K562 (cell line): ENCODE measurements around the gene FBN1. TPM values are rescaled to one million over a fixed set of nuclear protein-coding genes. Genes with fewer than 3 reads are reported as not detected.

Source experiments
- ATAC-seq: fragments of 200-7000 bp; cut with Tn5 transposase; 3 replicates; pipeline ENCODE4 v1.9.1; 2020; ENCODE audit warnings: moderate library complexity
- BruUV-seq: library from RNA; stranded (reverse); fragments of 400-500 nt; replicated peaks from 2 replicates; lab custom pipeline; 2021; lab: Mats Ljungman, UMichigan
- CTCF ChIA-PET: fragments of 300-600 bp; formaldehyde crosslinking; extraction: SDS; loops from one replicate; lab custom pipeline; 2021; ENCODE audit warnings: low intra/inter-chr PET ratio; lab: Yijun Ruan, JAX
- POLR2A ChIA-PET: fragments of 300-600, 350-650 bp; sonication (Branson Sonifier 250); formaldehyde crosslinking; extraction: SDS; loops from one replicate; lab custom pipeline; 2021; ENCODE audit warnings: antibody characterized with exemption, inconsistent platforms; lab: Yijun Ruan, JAX
- DNase-seq, 4 experiments: peaks; one replicate each; pipeline versions ENCODE4 v3.0.0 to v3.0.0-alpha.2; 2011 to 2018; ENCODE audit warnings: low spot score in 3 of 4, mixed read lengths in 3 of 4; ENCODE audit errors: extremely low read depth in 1 of 4
- FAIRE-seq: peaks from 2 replicates; lab custom pipeline; 2011; peaks lifted over from hg19 to GRCh38; lab: Jason Lieb, UNC
- H2AFZ ChIP-seq: 2 replicates; pipeline ENCODE4 v1.6.0; 2011; ENCODE audit warnings: low read depth, low read length, control low read depth, inconsistent platforms
- H3K27ac ChIP-seq: fragments of 200-600 bp; 3 replicates; pipeline ENCODE4 v1.8.0; 2011; ENCODE audit warnings: low read depth, mild to moderate bottlenecking, control low read depth, inconsistent platforms, low read length, moderate library complexity, mixed read lengths; ENCODE audit errors: extremely low read depth
- H3K27me3 ChIP-seq, 2 experiments: fragments of 300-600 bp in 1 of 2; 2 replicates in 1 of 2; 3 replicates in 1 of 2; pipeline versions ENCODE4 v1.6.0 to v1.8.0; 2011; ENCODE audit warnings: inconsistent platforms in 2 of 2, low read length in 2 of 2, mild to moderate bottlenecking in 1 of 2, mixed read lengths in 1 of 2, moderate library complexity in 1 of 2; ENCODE audit not compliant: control insufficient read depth in 2 of 2, insufficient read depth in 2 of 2
- H3K36me3 ChIP-seq: fragments of 300-600 bp; 3 replicates; pipeline ENCODE4 v1.8.0; 2011; ENCODE audit warnings: mild to moderate bottlenecking, low read length, inconsistent platforms; ENCODE audit not compliant: control insufficient read depth, insufficient read depth
- H3K4me1 ChIP-seq, 2 experiments: fragments of 200-600 bp in 1 of 2; replicated peaks in 1 of 2; 2 replicates in 1 of 2; 3 replicates in 1 of 2; pipeline versions ENCODE4 v1.5.1 to v1.8.0; 2011; ENCODE audit warnings: inconsistent platforms in 2 of 2, low read length in 2 of 2, mild to moderate bottlenecking in 1 of 2, mixed read lengths in 1 of 2, moderate library complexity in 1 of 2; ENCODE audit not compliant: control insufficient read depth in 2 of 2, insufficient read depth in 2 of 2
- H3K4me2 ChIP-seq: 2 replicates; pipeline ENCODE4 v1.6.1; 2011; ENCODE audit warnings: low read length, control low read depth, inconsistent platforms, mixed read lengths; ENCODE audit not compliant: insufficient read depth
- H3K4me3 ChIP-seq: fragments of 200-600 bp; sonication (generic), shearing (Covaris generic); 2 replicates; pipeline ENCODE4 v1.5.1; 2016; ENCODE audit warnings: control low read depth, inconsistent platforms
- H3K79me2 ChIP-seq: fragments of 200-600 bp; 3 replicates; pipeline ENCODE4 v1.8.0; 2011; ENCODE audit warnings: low read length, inconsistent platforms; ENCODE audit not compliant: control insufficient read depth, insufficient read depth
- H3K9ac ChIP-seq, 2 experiments: 2 replicates each; pipeline versions ENCODE4 v1.6.0 to v1.6.1; 2011; ENCODE audit warnings: low read depth in 2 of 2, low read length in 2 of 2, control low read depth in 1 of 2, inconsistent platforms in 1 of 2, mild to moderate bottlenecking in 1 of 2, mixed read lengths in 1 of 2; ENCODE audit not compliant: insufficient read depth in 1 of 2
- H3K9me1 ChIP-seq: one replicate; pipeline ENCODE4 v1.6.0; 2011; ENCODE audit warnings: inconsistent platforms, mild to moderate bottlenecking, low read length, moderate library complexity; ENCODE audit not compliant: control insufficient read depth, insufficient read depth
- H3K9me3 ChIP-seq: replicated peaks from 2 replicates; pipeline ENCODE4 v1.5.1; 2011; ENCODE audit warnings: low read depth, low read length, inconsistent platforms; ENCODE audit not compliant: control insufficient read depth, insufficient read depth
- H4K20me1 ChIP-seq: replicated peaks from 2 replicates; pipeline ENCODE4 v1.6.1; 2011; ENCODE audit warnings: low read length, inconsistent platforms, mixed read lengths; ENCODE audit not compliant: control insufficient read depth, insufficient read depth
- ASH1L ChIP-seq: fragments of 450-650 bp; IDR thresholded peaks from 2 replicates; pipeline ENCODE4 v1.6.1; 2018; ENCODE audit warnings: borderline replicate concordance, mild to moderate bottlenecking, low read depth; ENCODE audit not compliant: partially characterized antibody
- FOXP4 ChIP-seq: sonication (generic); formaldehyde crosslinking; IDR thresholded peaks from 2 replicates; pipeline ENCODE4 v1.8.0; 2022; ENCODE audit warnings: mild to moderate bottlenecking, missing genetic modification reagents, borderline replicate concordance
- HDAC2 ChIP-seq: fragments of 450-650 bp; IDR thresholded peaks from 2 replicates; pipeline ENCODE4 v1.6.1; 2016; ENCODE audit warnings: mild to moderate bottlenecking
- SLC30A9 ChIP-seq: fragments of 250-450 bp; sonication (Bioruptor Pico); IDR thresholded peaks from 2 replicates; pipeline ENCODE4 v1.8.0; 2022; ENCODE audit warnings: mild to moderate bottlenecking, moderate library complexity
- ZC3H4 ChIP-seq: sonication (generic); formaldehyde crosslinking; IDR thresholded peaks from 2 replicates; pipeline ENCODE4 v1.9.0; 2021; ENCODE audit warnings: missing genetic modification reagents, borderline replicate concordance
- ZNF507 ChIP-seq: conservative IDR thresholded peaks from 2 replicates; pipeline ENCODE4 v1.6.1; 2017; ENCODE audit warnings: missing genetic modification characterization, missing compliant biosample characterization
- ZNF79 ChIP-seq: fragments of 250-450 bp; sonication (Bioruptor Pico); IDR thresholded peaks from 2 replicates; pipeline ENCODE4 v1.4.0; 2020; ENCODE audit warnings: low read depth, mild to moderate bottlenecking, moderate library complexity
- WGBS: fragments of 100-300 bp; shearing (Covaris generic); methylation state at CpG from one replicate; pipeline ENCODE4 v1.1.6; 2016; ENCODE audit warnings: low coverage, mixed read lengths; ENCODE audit not compliant: insufficient coverage; ENCODE audit errors: missing lambda C conversion rate; 5-methylcytosine and 5-hydroxymethylcytosine counted together
- in situ Hi-C: fragments of 300-500 bp; cut with MboI; formaldehyde crosslinking; loops from 4 replicates; pipeline ENCODE4 v1.15.0; 2018; ENCODE audit warnings: inconsistent platforms, mixed read lengths
- intact Hi-C: fragments of 100-400 bp; cut with micrococcal nuclease; formaldehyde crosslinking; loops from 2 replicates; pipeline ENCODE4 v1.14.2; 2022
- polyA plus RNA-seq, 8 experiments: library from polyadenylated mRNA; depleted of rRNA in 4 of 8; stranded (reverse) in 5 of 8; unstranded in 3 of 8; fragments of >200 nt; fragmentation: Nextera tagmentation in 2 of 8; fragmentation: Illumina TruSeq in 1 of 8; extraction: Ambion mirVana in 2 of 8; extraction: Trizol in 1 of 8; gene quantifications; 2 replicates each; pipeline versions ENCODE4 v1.2.1 to v1.2.3, GENCODE V29; 2011 to 2014; ENCODE audit warnings: inconsistent platforms in 1 of 8, missing spikeins in 1 of 8
- total RNA-seq, 7 experiments: library from RNA; depleted of rRNA in 6 of 7; stranded (reverse); fragments of >200 nt in 6 of 7; fragmentation: Illumina TruSeq in 2 of 7; extraction: Trizol in 2 of 7; gene quantifications; 2 replicates each; pipeline versions ENCODE4 v1.2.1 to v1.2.3, GENCODE V29; 2011 to 2021; ENCODE audit warnings: low replicate concordance in 1 of 7

The FBN1 gene
- total and polyA plus RNA-seq, 9 of the 15 experiments (the other 6 are each of a cell fraction or from before 2014, with no cell fraction given): 0.15 to 1.2 (median 0.60) TPM

GRCh38 chr15:48559285-48559684, 86.2 kb downstream of the FBN1 start:
- Histone ChIP-seq H4K20me1 (0 out of 2 replicates have a peak, but pooled peaks cover 4% of the 10 kb centered on the region), H3K36me3 (no peaks in the 10 kb centered on the region), H3K4me1 (peaks cover 0 to 10% of the 10 kb centered on the region in 2 experiments; a peak in 2 of 5 replicates), H2AFZ (no peak overlapping the region), H3K9ac (no peak overlapping the region), H3K9me1 (no peaks in the 10 kb centered on the region), H3K4me3 (no peak overlapping the region), H3K27ac (no peak overlapping the region), H3K4me2 (no peak overlapping the region), H3K79me2 (no peaks in the 10 kb centered on the region), H3K9me3 (no peaks in the 10 kb centered on the region), H3K27me3 (peaks cover 0 to 4% of the 10 kb centered on the region in 2 experiments; a peak in 1 of 5 replicates)
- BruUV-seq: no TSS peak
- in situ Hi-C loops: no loop called here
- POLR2A ChIA-PET: interaction anchor here (1.2 to 1.5 kb wide), 3 partner anchors 9 to 21 kb away, joined by 3 to 4 read pairs (median 3); no protein-coding TSS in a partner anchor
- CTCF ChIA-PET: no interaction called here
- DNase-seq (no peak), FAIRE-seq (no peak), ATAC-seq (no peak)
- TF ChIP-seq ZNF79: no peak
- TF ChIP-seq ZC3H4 (CRISPR knock-in tag): no peak
- no peak for TF ChIP-seq FOXP4 (CRISPR knock-in tag)
- TF ChIP-seq SLC30A9 (CRISPR knock-in tag): no peak
- no peak for TF ChIP-seq HDAC2
- no peak for TF ChIP-seq ZNF507 (tag)
- TF ChIP-seq ASH1L: no peak
- intact Hi-C loops: no loop called here
- 17% methylated on average over 5 of the region's 5 CpGs for WGBS
